ENCODE measurements around the gene HACL1. TPM values are rescaled to one million over a fixed set of nuclear protein-coding genes. Genes with fewer than 3 reads are reported as not detected.

Gene HACL1
- total RNA-seq, 1 experiment from 2014 or later: 44.9 TPM

- TF ChIP-seq SMAD3 (CRISPR knock-in tag; IDR thresholded peaks at IDR 0.05; ENCODE audit: borderline replicate concordance): no peak
- no peak for TF ChIP-seq TEAD4 (CRISPR knock-in tag; IDR thresholded peaks at IDR 0.05)
- TF ChIP-seq, protein P1, sequence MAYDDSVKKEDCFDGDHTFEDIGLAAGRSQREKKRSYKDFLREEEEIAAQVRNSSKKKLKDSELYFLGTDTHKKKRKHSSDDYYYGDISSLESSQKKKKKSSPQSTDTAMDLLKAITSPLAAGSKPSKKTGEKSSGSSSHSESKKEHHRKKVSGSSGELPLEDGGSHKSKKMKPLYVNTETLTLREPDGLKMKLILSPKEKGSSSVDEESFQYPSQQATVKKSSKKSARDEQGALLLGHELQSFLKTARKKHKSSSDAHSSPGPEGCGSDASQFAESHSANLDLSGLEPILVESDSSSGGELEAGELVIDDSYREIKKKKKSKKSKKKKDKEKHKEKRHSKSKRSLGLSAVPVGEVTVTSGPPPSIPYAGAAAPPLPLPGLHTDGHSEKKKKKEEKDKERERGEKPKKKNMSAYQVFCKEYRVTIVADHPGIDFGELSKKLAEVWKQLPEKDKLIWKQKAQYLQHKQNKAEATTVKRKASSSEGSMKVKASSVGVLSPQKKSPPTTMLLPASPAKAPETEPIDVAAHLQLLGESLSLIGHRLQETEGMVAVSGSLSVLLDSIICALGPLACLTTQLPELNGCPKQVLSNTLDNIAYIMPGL (CRISPR knock-in tag; IDR thresholded peaks at IDR 0.05): no peak
Measured at GRCh38 chr3:15578289-15578867, 23.0 kb downstream of the HACL1 start (continued).

GRCh38 chr3:15576475-15576874, 24.9 kb downstream of the HACL1 start:
- H3K9me3 Mint-ChIP-seq: no peaks in the 10 kb centered on the region
- POLR2A ChIA-PET: no interaction called here
- no peaks in the 10 kb centered on the region for H3K27me3 Mint-ChIP-seq (ENCODE audit: low read depth)
- DNase-seq (ENCODE audit: low spot score) (no peak), ATAC-seq (no peak)
- CTCF ChIA-PET: no interaction called here
- H3K4me1 Mint-ChIP-seq: no peaks in the 10 kb centered on the region
- TF ChIP-seq SOX15 (CRISPR knock-in tag; IDR thresholded peaks at IDR 0.05) (no peak), MXD4 (CRISPR knock-in tag; IDR thresholded peaks at IDR 0.05; ENCODE audit: borderline replicate concordance) (no peak), CBFB (CRISPR knock-in tag; IDR thresholded peaks at IDR 0.05; ENCODE audit: low read depth) (no peak), RELA (CRISPR knock-in tag; IDR thresholded peaks at IDR 0.05; ENCODE audit: borderline replicate concordance) (no peak), ETV6 (CRISPR knock-in tag; IDR thresholded peaks at IDR 0.05) (no peak), MYBL2 (CRISPR knock-in tag; IDR thresholded peaks at IDR 0.05) (no peak), FOXP4 (CRISPR knock-in tag; IDR thresholded peaks at IDR 0.05) (no peak), RORB (CRISPR knock-in tag; IDR thresholded peaks at IDR 0.05) (no peak), ZSCAN18 (CRISPR knock-in tag; IDR thresholded peaks at IDR 0.05) (no peak), TEAD1 (CRISPR knock-in tag; IDR thresholded peaks at IDR 0.05) (no peak), CREM (CRISPR knock-in tag; IDR thresholded peaks at IDR 0.05) (no peak), ZNF671 (CRISPR knock-in tag; IDR thresholded peaks at IDR 0.05) (no peak), ZNF138 (CRISPR knock-in tag; conservative IDR thresholded peaks at IDR 0.05) (no peak), NFE2L1 (CRISPR knock-in tag; IDR thresholded peaks at IDR 0.05) (no peak), E2F1 (CRISPR knock-in tag; IDR thresholded peaks at IDR 0.05) (no peak), ZNF416 (CRISPR knock-in tag; IDR thresholded peaks at IDR 0.05) (no peak)
- TF ChIP-seq, protein P2, sequence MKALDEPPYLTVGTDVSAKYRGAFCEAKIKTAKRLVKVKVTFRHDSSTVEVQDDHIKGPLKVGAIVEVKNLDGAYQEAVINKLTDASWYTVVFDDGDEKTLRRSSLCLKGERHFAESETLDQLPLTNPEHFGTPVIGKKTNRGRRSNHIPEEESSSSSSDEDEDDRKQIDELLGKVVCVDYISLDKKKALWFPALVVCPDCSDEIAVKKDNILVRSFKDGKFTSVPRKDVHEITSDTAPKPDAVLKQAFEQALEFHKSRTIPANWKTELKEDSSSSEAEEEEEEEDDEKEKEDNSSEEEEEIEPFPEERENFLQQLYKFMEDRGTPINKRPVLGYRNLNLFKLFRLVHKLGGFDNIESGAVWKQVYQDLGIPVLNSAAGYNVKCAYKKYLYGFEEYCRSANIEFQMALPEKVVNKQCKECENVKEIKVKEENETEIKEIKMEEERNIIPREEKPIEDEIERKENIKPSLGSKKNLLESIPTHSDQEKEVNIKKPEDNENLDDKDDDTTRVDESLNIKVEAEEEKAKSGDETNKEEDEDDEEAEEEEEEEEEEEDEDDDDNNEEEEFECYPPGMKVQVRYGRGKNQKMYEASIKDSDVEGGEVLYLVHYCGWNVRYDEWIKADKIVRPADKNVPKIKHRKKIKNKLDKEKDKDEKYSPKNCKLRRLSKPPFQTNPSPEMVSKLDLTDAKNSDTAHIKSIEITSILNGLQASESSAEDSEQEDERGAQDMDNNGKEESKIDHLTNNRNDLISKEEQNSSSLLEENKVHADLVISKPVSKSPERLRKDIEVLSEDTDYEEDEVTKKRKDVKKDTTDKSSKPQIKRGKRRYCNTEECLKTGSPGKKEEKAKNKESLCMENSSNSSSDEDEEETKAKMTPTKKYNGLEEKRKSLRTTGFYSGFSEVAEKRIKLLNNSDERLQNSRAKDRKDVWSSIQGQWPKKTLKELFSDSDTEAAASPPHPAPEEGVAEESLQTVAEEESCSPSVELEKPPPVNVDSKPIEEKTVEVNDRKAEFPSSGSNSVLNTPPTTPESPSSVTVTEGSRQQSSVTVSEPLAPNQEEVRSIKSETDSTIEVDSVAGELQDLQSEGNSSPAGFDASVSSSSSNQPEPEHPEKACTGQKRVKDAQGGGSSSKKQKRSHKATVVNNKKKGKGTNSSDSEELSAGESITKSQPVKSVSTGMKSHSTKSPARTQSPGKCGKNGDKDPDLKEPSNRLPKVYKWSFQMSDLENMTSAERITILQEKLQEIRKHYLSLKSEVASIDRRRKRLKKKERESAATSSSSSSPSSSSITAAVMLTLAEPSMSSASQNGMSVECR (CRISPR knock-in tag; IDR thresholded peaks at IDR 0.05; ENCODE audit: borderline replicate concordance): no peak
- TF ChIP-seq, protein P3, sequence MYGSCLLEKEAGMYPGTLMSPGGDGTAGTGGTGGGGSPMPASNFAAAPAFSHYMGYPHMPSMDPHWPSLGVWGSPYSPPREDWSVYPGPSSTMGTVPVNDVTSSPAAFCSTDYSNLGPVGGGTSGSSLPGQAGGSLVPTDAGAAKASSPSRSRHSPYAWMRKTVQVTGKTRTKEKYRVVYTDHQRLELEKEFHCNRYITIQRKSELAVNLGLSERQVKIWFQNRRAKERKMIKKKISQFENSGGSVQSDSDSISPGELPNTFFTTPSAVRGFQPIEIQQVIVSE (CRISPR knock-in tag; IDR thresholded peaks at IDR 0.05; ENCODE audit: borderline replicate concordance): no peak
- TF ChIP-seq, protein P4, sequence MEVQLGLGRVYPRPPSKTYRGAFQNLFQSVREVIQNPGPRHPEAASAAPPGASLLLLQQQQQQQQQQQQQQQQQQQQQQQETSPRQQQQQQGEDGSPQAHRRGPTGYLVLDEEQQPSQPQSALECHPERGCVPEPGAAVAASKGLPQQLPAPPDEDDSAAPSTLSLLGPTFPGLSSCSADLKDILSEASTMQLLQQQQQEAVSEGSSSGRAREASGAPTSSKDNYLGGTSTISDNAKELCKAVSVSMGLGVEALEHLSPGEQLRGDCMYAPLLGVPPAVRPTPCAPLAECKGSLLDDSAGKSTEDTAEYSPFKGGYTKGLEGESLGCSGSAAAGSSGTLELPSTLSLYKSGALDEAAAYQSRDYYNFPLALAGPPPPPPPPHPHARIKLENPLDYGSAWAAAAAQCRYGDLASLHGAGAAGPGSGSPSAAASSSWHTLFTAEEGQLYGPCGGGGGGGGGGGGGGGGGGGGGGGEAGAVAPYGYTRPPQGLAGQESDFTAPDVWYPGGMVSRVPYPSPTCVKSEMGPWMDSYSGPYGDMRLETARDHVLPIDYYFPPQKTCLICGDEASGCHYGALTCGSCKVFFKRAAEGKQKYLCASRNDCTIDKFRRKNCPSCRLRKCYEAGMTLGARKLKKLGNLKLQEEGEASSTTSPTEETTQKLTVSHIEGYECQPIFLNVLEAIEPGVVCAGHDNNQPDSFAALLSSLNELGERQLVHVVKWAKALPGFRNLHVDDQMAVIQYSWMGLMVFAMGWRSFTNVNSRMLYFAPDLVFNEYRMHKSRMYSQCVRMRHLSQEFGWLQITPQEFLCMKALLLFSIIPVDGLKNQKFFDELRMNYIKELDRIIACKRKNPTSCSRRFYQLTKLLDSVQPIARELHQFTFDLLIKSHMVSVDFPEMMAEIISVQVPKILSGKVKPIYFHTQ (CRISPR knock-in tag; IDR thresholded peaks at IDR 0.05): no peak
- H3K36me3 Mint-ChIP-seq: peaks cover 21% of the 10 kb centered on the region
- no peak overlapping the region for H3K4me3 Mint-ChIP-seq
- H3K27ac Mint-ChIP-seq: no peak overlapping the region

All from WTC11 (cell line).